ENCODE data around the gene PSRC1. TPM values are rescaled to one million over a fixed set of nuclear protein-coding genes. Genes with fewer than 3 reads are reported as not detected.

The PSRC1 gene
- total RNA-seq, 1 donor from 2014 or later, result 8.2 TPM

GRCh38 chr1:109239409-109240068 is 43.4 kb downstream of the PSRC1 start:
- H3K4me3 ChIP-seq (ENCODE audit: low read depth, low read length), result no peak overlapping the region
- TF ChIP-seq, protein P1, sequence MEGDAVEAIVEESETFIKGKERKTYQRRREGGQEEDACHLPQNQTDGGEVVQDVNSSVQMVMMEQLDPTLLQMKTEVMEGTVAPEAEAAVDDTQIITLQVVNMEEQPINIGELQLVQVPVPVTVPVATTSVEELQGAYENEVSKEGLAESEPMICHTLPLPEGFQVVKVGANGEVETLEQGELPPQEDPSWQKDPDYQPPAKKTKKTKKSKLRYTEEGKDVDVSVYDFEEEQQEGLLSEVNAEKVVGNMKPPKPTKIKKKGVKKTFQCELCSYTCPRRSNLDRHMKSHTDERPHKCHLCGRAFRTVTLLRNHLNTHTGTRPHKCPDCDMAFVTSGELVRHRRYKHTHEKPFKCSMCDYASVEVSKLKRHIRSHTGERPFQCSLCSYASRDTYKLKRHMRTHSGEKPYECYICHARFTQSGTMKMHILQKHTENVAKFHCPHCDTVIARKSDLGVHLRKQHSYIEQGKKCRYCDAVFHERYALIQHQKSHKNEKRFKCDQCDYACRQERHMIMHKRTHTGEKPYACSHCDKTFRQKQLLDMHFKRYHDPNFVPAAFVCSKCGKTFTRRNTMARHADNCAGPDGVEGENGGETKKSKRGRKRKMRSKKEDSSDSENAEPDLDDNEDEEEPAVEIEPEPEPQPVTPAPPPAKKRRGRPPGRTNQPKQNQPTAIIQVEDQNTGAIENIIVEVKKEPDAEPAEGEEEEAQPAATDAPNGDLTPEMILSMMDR (IDR thresholded peaks at IDR 0.05; ENCODE audit: insufficient read depth, low read length, poor library complexity, severe bottlenecking), result peak; percentile 78
- H3K27me3 ChIP-seq (ENCODE audit: control insufficient read depth, insufficient read depth, low read length), result no peaks in the 10 kb centered on the region
- DNase-seq (ENCODE audit: low read depth), result no peak
- H3K36me3 ChIP-seq (ENCODE audit: control insufficient read depth, insufficient read depth, low read length), result peaks cover 7% of the 10 kb centered on the region

DNA sequence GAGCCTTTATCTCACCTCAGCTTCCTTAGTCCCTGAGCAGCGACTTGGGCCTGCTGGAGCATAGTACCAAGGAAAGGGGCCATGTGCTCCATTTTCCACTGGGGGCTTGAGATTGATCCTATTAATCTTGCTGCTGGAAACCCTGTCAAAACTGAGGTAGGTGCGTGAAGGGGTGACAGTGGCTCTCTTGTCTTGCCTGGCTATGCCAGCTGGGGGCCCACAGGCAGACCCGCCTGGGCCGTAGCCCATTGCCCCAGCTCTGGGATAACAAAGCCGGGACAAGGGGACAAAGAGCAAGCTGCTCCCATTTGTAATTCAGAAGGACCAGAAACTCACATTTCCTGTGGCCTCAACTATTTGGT is 43.9 kb downstream of the PSRC1 start:
- TF ChIP-seq, protein P1 (IDR thresholded peaks at IDR 0.05; ENCODE audit: insufficient read depth, low read length, poor library complexity, severe bottlenecking), result no peak
- Histone ChIP-seq H3K27me3 (ENCODE audit: control insufficient read depth, insufficient read depth, low read length) (no peaks in the 10 kb centered on the region), H3K36me3 (ENCODE audit: control insufficient read depth, insufficient read depth, low read length) (peaks cover 7% of the 10 kb centered on the region), H3K4me3 (ENCODE audit: low read depth, low read length) (no peak overlapping the region)
- no peak for DNase-seq (ENCODE audit: low read depth)

- no peaks in the 10 kb centered on the region for H3K27me3 ChIP-seq (ENCODE audit: control insufficient read depth, insufficient read depth, low read length)
- H3K36me3 ChIP-seq (ENCODE audit: control insufficient read depth, insufficient read depth, low read length), result peaks cover 7% of the 10 kb centered on the region
- no peak overlapping the region for H3K4me3 ChIP-seq (ENCODE audit: low read depth, low read length)
- TF ChIP-seq, protein P1 (IDR thresholded peaks at IDR 0.05; ENCODE audit: insufficient read depth, low read length, poor library complexity, severe bottlenecking), result no peak
- no peak for DNase-seq (ENCODE audit: low read depth)
Measured at GRCh38 chr1:109238382-109238781, 44.6 kb downstream of the PSRC1 start.

DNA sequence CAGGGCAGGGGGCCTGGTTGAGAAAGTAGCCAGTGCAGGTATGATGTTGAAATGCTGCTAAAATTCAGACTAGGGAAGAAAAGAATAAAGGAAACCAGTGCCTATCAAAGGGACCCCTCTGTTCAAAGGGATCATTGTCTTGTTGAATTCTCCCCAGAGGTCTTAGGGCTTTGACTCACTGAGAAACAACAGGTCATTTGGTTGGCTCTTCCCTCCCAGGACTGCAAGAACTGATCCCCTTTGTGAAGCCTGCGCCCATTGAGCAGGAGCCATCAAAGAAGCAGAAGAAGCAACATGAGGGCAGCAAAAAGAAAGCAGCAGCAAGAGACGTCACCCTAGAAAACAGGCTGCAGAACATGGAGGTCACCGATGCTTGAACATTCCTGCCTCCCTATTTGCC is 45.4 kb downstream of the PSRC1 start:
- no peak overlapping the region for H3K4me3 ChIP-seq (ENCODE audit: low read depth, low read length)
- peaks cover 7% of the 10 kb centered on the region for H3K36me3 ChIP-seq (ENCODE audit: control insufficient read depth, insufficient read depth, low read length)
- H3K27me3 ChIP-seq (ENCODE audit: control insufficient read depth, insufficient read depth, low read length), result no peaks in the 10 kb centered on the region
- TF ChIP-seq, protein P1 (IDR thresholded peaks at IDR 0.05; ENCODE audit: insufficient read depth, low read length, poor library complexity, severe bottlenecking), result no peak
- no peak for DNase-seq (ENCODE audit: low read depth)

DNA sequence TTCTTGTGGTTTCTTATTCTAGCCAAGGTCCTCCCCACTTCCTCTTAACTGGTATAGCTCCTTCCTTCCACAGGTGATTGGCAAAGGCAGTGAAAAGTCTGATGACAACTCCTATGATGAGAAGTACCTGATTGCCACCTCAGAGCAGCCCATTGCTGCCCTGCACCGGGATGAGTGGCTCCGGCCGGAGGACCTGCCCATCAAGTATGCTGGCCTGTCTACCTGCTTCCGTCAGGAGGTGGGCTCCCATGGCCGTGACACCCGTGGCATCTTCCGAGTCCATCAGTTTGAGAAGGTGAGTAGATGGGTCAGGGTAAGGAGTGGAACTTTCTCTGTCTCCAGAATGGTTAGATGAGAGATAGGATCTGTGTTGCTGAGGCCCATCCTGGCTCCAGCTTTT is 47.8 kb downstream of the PSRC1 start:
- Histone ChIP-seq H3K4me3 (ENCODE audit: low read depth, low read length) (no peak overlapping the region), H3K27me3 (ENCODE audit: control insufficient read depth, insufficient read depth, low read length) (no peaks in the 10 kb centered on the region), H3K36me3 (ENCODE audit: control insufficient read depth, insufficient read depth, low read length) (peaks cover 9% of the 10 kb centered on the region)
- no peak for DNase-seq (ENCODE audit: low read depth)
- TF ChIP-seq, protein P1 (IDR thresholded peaks at IDR 0.05; ENCODE audit: insufficient read depth, low read length, poor library complexity, severe bottlenecking), result no peak

DNA sequence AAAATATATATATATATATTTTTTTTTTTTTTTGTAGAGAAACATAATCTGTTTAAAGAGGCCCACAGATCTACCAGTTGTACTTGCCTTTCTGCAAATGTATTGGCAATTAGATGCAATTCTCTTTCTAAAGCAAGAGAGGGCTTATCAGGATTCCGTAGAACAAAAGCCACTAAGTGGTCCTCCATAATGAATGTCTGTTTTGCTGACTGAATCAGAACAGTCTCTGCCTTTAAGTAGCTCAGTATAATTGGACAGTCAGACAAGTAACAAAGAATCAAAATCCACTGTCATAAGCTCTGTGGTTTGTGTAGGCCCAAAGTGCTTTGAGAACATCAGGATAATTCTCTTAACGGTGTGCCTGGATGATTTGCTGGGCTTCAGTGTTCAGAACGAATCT is 51.9 kb downstream of the PSRC1 start:
- TF ChIP-seq, protein P1 (IDR thresholded peaks at IDR 0.05; ENCODE audit: insufficient read depth, low read length, poor library complexity, severe bottlenecking), result no peak
- no peak for DNase-seq (ENCODE audit: low read depth)
- H3K27me3 ChIP-seq (ENCODE audit: control insufficient read depth, insufficient read depth, low read length), result no peaks in the 10 kb centered on the region
- H3K4me3 ChIP-seq (ENCODE audit: low read depth, low read length), result no peak overlapping the region
- H3K36me3 ChIP-seq (ENCODE audit: control insufficient read depth, insufficient read depth, low read length), result peaks cover 4% of the 10 kb centered on the region
